Measurements from ENCODE around the gene TMED10. TPM values are rescaled to one million over a fixed set of nuclear protein-coding genes. Genes with fewer than 3 reads are reported as not detected.

TMED10 gene
- total RNA-seq (2022): 236 and 255 TPM in 2 replicates
- percentile 79 among the genes with signal in this experiment for Bru-seq, nascent RNA
- BruChase-seq, experiment 1, labeled RNA remaining after a 2-hour chase: percentile 88 among the genes with signal in this experiment
- BruChase-seq, experiment 2, labeled RNA remaining after a 6-hour chase: percentile 96 among the genes with signal in this experiment
- long read RNA-seq, full-length matches to known transcripts: 338 of 358 reads
- long read RNA-seq, partial matches to known transcripts: 2 of 358 reads
- long read RNA-seq, other reads (novel, unspliced or antisense): 18 of 358 reads

GRCh38 chr14:75176142-75176820, at the start of gene TMED10:
Gene TMED10, minus strand, starts transcription at chr14:75176612. Its CDS starts 33 bp downstream, at chr14:75176579.
- ChIA-PET CTCF (no interaction called here), POLR2A (interaction anchor here (1.1 kb wide), 1 partner anchor 83 kb away, joined by 3 read pairs; no protein-coding TSS in a partner anchor)
- TSS peak; percentile 77 for BruUV-seq (replicated peaks)
- Mint-ChIP-seq H3K9me3 (ENCODE audit: unreplicated experiment) (no peaks in the 10 kb centered on the region), H3K4me3 (ENCODE audit: unreplicated experiment) (peak within 1 kb of the TSS; percentile 99), H3K27ac (ENCODE audit: unreplicated experiment) (peak within 1 kb of the TSS; percentile 99), H3K4me1 (ENCODE audit: low read depth, unreplicated experiment) (peaks cover 12% of the 10 kb centered on the region), H3K36me3 (ENCODE audit: insufficient read depth, unreplicated experiment) (peaks cover 12% of the 10 kb centered on the region), H3K27me3 (ENCODE audit: insufficient read depth, unreplicated experiment) (no peaks in the 10 kb centered on the region)
- TF ChIP-seq CTCF (IDR thresholded peaks at IDR 0.05; ENCODE audit: insufficient read depth in 1 of 2, low read depth in 1 of 2, low read length in 1 of 2, severe bottlenecking in 1 of 2, unreplicated experiment in 1 of 2): peak in 1 of 2 experiments; percentile 15
- Histone ChIP-seq H3K4me1 (no peaks in the 10 kb centered on the region), H3K4me3 (ENCODE audit: low read depth, low read length) (peak within 1 kb of the TSS; percentile 91), H3K36me3 (ENCODE audit: control insufficient read depth, insufficient read depth, low read length) (no peaks in the 10 kb centered on the region), H3K9me3 (no peaks in the 10 kb centered on the region), H3K27me3 (replicated peaks; ENCODE audit: control insufficient read depth, insufficient read depth, low read length) (no peaks in the 10 kb centered on the region)
- DNase-seq: peak; percentile 90 to 91
- intact Hi-C loops (cut with micrococcal nuclease; ENCODE audit: unreplicated experiment): loop anchor here (1.0 to 2.0 kb wide), 4 partner anchors 23 to 118 kb away; partner anchors contain the start of gene FOS

DNA sequence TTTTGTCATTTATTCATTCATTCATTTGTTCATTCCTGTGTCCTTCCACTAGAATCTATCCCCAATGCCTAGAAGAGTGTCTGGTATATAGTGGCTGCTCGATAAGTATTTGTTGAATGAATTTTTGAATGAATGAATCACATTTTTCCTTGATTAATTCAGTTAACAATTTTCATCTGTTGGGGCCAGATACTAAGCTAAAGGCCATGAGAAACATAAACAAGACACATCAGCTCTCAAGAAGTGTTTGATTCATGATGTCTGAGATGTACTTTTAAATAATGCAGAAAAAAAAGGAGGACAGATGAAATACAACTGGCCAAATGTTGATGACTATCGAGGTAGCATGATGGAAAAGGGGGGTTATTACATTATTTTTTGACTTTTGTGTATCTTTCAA, 48.1 kb upstream of the TMED10 start:
- Mint-ChIP-seq H3K4me1 (ENCODE audit: low read depth, unreplicated experiment) (peaks cover 22% of the 10 kb centered on the region), H3K27ac (ENCODE audit: unreplicated experiment) (no peak overlapping the region), H3K4me3 (ENCODE audit: unreplicated experiment) (no peak overlapping the region), H3K9me3 (ENCODE audit: unreplicated experiment) (no peaks in the 10 kb centered on the region), H3K27me3 (ENCODE audit: insufficient read depth, unreplicated experiment) (no peaks in the 10 kb centered on the region), H3K36me3 (ENCODE audit: insufficient read depth, unreplicated experiment) (no peaks in the 10 kb centered on the region)
- Histone ChIP-seq H3K27me3 (replicated peaks; ENCODE audit: control insufficient read depth, insufficient read depth, low read length) (no peaks in the 10 kb centered on the region), H3K4me1 (peaks cover 10% of the 10 kb centered on the region), H3K36me3 (ENCODE audit: control insufficient read depth, insufficient read depth, low read length) (no peaks in the 10 kb centered on the region), H3K9me3 (no peaks in the 10 kb centered on the region), H3K4me3 (ENCODE audit: low read depth, low read length) (no peak overlapping the region)
- no TSS peak for BruUV-seq (replicated peaks)
- ChIA-PET CTCF (no interaction called here), POLR2A (interaction anchor here (0.7 kb wide), 1 partner anchor 17 kb away, joined by 3 read pairs; no protein-coding TSS in a partner anchor)
- intact Hi-C loops (cut with micrococcal nuclease; ENCODE audit: unreplicated experiment): no loop called here
- no peak for TF ChIP-seq CTCF (IDR thresholded peaks at IDR 0.05; ENCODE audit: insufficient read depth in 1 of 2, low read depth in 1 of 2, low read length in 1 of 2, severe bottlenecking in 1 of 2, unreplicated experiment in 1 of 2)
- no peak for DNase-seq

GRCh38 chr14:75223664-75224154, 47.3 kb upstream of the TMED10 start:
- no peaks in the 10 kb centered on the region for H3K36me3 ChIP-seq (ENCODE audit: control insufficient read depth, insufficient read depth, low read length)
- H3K4me1 ChIP-seq: peaks cover 10% of the 10 kb centered on the region
- intact Hi-C loops (cut with micrococcal nuclease; ENCODE audit: unreplicated experiment): no loop called here
- H3K27me3 Mint-ChIP-seq (ENCODE audit: insufficient read depth, unreplicated experiment): no peaks in the 10 kb centered on the region
- peak in 1 of 2 experiments; percentile 32 for DNase-seq
- peak overlapping the region; percentile 16 for H3K27ac Mint-ChIP-seq (ENCODE audit: unreplicated experiment)
- no peaks in the 10 kb centered on the region for H3K9me3 Mint-ChIP-seq (ENCODE audit: unreplicated experiment)
- ChIA-PET POLR2A (interaction anchor here (0.6 kb wide), 1 partner anchor 41 kb away, joined by 3 read pairs; no protein-coding TSS in a partner anchor), CTCF (no interaction called here)
- no peak for TF ChIP-seq CTCF (IDR thresholded peaks at IDR 0.05; ENCODE audit: insufficient read depth in 1 of 2, low read depth in 1 of 2, low read length in 1 of 2, severe bottlenecking in 1 of 2, unreplicated experiment in 1 of 2)
- no TSS peak for BruUV-seq (replicated peaks)
- no peak overlapping the region for H3K4me3 ChIP-seq (ENCODE audit: low read depth, low read length)
- no peaks in the 10 kb centered on the region for H3K27me3 ChIP-seq (replicated peaks; ENCODE audit: control insufficient read depth, insufficient read depth, low read length)
- no peak overlapping the region for H3K4me3 Mint-ChIP-seq (ENCODE audit: unreplicated experiment)
- H3K4me1 Mint-ChIP-seq (ENCODE audit: low read depth, unreplicated experiment): peaks cover 22% of the 10 kb centered on the region
- no peaks in the 10 kb centered on the region for H3K9me3 ChIP-seq
- H3K36me3 Mint-ChIP-seq (ENCODE audit: insufficient read depth, unreplicated experiment): no peaks in the 10 kb centered on the region
